ENCODE data around the gene SKI.
A peak's percentile ranks its signal among the peaks of the same experiment; 100 is the strongest.

Gene SKI

DNA sequence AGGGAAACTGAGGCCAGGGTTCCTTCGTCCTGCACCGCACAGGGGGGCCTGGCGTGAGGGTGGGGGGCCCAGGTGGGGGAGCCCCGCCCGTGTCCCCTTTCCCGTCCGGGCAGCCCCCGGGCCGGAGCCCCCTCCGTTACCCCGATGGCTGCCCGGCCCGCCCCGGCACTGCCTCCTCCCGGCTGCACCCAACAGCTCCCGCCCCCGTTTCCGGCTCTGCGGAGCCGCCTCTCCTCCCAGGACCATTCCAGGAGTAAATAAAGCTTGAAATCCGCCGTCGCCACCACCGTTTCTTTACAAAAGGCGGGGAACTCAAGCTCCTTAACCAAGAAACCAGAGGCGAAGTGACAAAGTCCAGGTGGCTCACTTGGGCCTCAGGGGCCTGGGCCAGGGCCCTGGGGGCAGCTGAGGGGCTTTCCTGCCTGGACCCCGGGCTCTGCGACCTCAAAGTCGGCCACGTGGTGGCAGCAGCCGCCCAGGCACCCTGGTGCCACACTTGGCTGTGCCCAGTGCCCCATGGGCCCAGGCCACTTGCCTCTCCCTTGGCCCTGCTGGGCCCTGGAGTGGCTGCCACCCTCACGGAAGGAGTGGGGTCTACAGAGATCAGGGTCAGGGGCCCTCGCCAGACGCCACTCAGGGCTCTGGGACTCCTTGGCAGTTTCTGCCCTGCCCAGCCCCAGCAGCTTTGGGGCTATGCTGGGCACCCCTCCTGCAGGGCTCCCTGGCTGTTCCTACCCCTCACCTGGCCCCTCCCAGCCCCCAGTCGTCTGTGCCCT, 33.0 kb upstream of the SKI start:
- peak; percentile 86 for DNase-seq

DNA sequence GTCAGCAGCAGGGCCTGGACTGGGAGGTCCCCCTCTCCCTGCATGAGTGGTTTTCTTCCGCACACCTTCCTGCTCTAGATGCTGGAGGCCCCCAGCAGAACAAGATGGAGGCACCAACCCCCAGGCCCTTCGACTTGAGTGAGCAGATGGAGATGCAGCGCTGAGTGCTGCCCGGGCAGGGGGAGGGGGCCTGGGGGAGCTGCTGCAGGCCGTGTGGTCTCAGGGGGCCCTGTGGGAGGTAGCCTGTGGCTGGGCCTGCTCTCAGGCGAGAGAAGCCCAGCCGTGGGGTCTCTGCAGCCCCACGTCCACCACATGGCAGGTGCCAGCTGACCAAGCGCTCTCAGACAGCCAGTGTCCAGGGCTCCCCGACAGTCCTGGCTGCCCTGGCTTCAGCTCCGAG, 32.3 kb upstream of the SKI start:
- DNase-seq = no peak

DNA sequence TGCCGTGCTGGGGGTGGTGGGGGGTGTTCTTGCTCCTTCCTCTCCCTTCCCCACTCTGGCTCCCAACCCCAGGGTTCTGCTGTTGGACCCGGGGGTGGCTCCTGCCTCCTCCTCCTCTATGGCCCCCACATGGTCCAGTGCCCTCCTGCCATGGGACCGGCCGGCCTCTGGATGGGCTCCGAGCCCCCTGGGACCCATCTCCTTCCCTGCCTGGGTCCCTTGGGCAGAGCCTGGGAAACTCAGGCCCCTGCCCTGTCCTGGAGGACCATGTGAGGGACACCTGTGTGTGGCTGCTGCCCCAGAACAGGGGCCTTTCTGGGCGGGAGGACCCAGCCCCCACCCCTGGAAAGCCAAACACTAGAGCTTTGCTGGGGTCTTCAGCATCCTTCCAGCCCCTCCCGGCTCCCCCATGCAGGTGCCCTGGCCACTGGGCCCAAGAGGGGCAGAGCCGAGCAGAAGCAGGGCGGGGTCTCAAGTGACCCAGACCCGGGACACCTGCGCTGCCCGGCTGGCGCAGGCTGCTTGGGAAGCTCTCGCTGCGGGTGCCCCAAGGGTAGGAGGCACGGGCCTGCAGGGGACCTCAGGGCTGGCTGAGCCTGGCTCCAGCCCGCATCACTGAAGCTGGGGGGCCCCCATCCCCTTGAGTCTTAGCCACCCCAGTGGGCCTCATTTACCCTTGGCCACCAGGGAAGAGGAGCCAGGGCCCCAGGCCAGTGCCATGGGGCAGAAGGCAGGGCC, 31.0 kb upstream of the SKI start:
- no peak for DNase-seq

DNA sequence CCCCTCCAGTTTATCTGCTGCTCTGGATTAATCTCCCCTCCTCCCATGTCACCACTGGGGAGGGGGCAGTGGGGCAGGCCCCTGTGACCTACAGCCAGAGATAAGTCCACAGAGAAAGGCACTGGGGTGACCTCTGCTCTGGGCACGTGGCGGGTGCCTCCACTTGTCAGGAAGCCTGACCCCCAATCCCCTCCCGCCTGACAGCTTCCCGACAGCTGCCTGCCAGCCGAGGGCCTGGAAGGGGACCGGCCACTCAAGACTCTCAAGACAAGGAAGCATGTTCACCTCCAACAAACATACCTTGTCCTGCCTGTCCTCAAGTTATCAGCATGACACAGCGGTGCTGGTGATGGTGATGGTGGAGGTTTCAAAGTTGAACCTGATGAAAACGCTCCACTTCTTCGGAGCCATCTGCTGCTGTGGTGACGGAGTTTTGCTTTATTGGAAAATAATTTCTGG, 30.4 kb upstream of the SKI start:
- no peak for DNase-seq

DNA sequence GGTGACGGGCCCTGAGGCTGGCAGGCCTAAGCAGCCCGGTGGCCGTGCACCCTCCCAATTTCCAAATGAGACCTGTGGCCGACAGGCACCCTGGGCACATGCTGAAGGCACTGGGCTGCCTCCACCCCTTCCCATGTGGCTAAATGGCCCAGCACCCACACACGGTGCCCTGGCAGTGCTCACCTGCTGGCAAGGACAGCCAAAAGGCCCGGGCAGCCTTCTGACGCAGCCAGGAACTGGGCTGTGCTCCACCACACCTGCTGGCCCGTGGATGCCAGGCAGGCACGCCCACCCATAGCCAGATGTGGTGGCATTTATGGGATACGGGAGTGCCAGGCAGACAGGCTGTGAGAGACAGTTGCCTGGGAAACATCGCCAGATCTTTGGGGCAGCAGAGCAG, 29.5 kb upstream of the SKI start:
- DNase-seq = no peak

DNA sequence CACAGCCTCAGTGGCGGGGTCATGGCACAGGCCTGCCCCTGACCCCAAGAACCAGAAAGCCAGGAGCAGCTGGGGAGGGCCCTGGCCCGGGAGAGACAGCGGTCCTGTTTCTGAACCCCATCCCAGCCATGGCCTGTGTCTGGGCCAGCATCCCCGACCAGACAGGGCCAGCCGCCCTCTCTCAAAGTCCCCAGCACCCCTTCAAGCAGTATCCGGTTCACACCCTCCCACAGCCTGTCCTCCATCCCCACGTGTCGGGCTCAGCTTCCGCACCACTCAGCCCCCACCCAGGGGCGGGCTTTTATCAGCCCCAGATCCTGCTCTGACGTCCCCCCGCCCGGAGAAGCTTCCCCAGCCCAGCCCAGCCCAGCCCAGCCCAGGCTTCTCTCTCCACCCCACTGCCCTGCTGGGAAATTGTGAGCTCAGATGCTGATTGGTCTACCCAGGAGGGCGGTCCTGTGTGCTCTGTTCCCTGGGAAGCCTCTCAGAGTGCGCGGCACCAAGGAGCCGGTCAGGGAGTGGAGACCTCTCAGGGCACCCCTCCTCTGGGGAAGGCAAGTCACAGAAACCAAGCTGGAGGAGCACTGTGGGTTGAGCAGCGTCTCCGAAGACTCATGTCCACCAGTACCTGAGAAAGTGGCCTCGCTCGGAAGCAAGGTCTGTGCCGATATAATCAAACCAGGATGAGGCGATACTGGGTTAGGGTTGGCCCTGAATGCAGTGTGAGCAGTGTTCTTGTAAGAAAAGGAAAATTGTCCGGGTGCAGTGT, 28.9 kb upstream of the SKI start:
- DNase-seq = peak; percentile 66

DNA sequence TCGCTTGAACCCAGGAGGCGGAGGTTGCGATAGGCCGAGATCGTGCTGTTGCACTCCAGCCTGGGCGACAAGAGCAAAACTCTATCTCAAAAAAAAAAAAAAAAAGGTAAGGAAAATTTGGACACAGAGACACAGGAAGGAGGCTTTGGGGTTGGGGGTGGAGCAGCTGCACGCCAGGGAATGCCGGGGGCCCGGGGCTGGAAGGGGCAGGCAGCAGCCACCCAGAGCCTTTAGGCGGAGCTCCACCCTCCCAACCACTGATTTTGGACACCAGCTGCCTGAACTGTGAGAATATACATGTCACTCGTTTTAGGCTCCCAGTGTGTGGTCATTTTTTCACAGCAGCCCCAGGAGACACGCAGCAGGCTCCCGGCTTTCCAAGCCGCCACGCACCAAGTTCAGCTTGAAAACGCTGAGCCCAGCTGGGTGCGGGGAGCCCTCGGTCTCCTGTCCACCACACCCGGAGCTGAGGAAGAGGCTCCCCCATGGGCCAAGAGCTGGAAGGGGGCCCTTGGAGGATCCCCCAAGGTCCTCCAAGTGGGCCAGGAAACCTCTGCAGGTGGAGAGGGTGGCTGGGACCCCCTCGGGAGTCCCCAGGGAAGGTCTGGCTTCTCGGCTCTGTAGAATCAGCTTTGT, 27.7 kb upstream of the SKI start:
- no peak for DNase-seq

DNA sequence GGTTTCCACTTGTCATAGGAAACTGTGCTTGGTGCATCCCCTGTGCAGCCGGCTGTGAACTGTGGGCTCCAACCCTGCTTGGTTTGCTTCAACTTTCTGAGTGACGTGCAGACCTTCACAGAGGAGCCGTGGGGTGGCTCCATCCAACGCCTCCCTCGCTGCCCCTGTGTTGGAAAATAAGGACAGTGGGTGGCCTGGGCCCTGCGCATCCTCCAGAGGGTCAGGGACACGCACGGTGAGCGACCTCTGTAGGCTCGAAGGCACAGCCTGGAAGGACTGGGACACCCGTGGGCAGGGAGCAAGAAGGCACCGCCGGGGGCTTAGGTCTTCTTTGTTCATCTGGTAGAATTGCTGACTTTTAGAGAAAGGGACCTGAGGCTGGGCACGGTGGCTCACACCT, 27.1 kb upstream of the SKI start:
- DNase-seq = no peak

DNA sequence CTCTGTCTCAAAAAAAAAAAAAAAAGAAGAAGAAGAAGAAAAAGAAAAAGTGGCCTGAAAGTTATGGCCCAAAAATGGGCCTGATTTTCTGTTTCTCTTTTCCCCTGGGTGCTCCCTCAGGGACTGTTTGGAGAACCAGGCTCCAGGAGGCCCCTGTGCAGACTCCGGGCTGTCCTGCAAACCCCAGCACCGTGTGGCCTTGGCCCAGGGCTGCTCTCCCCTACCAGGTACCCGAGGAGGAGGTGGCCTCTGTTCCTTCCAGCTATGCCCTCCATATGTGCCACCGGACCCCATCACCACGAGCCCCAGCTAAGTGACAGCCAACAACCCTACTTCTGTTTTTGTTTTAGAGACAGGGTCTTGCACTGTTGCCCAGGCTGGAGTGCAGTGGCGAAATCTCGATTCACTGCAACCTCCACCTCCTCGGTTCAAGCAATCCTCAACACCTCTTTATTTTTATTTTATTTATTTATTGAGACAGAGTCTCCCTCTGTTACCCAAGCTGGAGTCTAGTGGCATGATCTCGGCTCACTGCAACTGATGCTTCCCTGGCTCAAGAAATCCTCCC, 26.0 kb upstream of the SKI start:
- no peak for DNase-seq

DNA sequence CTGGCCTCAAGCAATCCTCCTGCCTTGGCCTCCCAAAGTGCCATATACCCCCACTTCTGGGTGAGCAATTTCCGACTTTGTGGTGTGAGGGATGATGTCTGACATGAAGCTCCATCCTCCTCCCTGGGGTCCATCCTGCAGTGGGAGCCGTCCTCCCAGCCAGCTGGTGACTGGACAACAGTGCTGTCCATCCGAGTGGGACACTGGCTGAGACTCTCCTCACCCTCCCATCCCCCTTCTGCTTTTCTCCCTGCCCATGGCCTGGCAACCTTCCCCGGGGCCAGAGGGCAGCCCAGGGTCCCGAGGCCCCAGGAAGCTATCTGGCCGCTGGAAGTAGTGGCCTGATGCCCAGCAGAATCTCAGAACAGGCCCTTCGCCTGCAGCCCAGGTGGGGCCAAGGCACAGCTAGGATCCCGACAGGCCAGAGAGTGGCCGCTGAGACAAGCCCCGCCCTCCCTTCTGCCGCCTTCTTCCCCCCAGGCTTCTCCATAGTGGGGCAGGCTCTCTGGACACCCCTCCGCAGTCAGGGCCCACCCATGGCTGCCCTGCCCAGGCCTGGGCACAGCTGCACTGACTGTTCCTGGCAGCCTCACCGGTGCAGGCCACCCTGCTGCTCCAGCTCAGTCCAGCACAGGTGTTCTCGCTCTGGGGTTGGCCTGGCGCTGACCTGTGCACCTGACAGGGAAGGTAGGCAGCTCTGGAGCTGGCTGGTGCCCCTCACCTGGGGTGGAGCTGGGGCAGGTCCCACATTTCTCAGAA, 25.1 kb upstream of the SKI start:
- DNase-seq = no peak

DNA sequence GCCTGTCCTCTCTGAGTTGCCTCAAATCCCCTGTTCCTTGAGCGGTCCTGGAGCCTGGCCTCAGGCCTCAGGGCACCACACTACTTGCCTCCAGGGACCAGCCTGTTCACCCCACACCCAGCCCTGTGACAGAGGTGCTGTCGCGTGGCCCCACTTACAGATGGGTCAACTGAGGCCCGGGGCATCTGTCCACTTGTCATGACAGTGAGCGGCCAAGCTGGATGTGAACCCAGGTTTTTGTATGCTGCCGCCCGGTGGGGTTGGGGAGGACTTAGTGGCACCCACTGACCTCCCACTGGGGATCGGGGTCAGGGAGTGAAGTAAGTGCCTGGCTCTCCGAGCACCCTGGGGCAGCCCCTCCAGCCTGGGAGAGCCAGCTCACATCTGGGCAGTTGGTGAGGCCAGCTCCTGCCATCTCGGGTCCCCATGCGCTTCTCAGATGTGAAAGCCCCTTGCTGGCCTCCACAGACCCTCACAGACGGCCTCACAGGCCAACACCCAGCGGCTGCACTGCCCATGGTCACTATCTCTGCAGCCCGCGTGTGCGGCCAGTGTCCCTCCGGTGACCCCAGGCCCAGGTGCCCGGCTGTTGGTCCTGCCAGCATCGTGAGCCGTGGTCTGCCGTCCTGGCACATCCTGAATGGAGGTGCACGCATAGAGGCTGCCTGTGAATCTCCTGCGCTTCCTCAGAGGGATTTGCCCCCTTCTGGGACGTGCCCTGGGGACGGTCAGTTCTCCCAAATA, 24.3 kb upstream of the SKI start:
- DNase-seq = no peak

DNA sequence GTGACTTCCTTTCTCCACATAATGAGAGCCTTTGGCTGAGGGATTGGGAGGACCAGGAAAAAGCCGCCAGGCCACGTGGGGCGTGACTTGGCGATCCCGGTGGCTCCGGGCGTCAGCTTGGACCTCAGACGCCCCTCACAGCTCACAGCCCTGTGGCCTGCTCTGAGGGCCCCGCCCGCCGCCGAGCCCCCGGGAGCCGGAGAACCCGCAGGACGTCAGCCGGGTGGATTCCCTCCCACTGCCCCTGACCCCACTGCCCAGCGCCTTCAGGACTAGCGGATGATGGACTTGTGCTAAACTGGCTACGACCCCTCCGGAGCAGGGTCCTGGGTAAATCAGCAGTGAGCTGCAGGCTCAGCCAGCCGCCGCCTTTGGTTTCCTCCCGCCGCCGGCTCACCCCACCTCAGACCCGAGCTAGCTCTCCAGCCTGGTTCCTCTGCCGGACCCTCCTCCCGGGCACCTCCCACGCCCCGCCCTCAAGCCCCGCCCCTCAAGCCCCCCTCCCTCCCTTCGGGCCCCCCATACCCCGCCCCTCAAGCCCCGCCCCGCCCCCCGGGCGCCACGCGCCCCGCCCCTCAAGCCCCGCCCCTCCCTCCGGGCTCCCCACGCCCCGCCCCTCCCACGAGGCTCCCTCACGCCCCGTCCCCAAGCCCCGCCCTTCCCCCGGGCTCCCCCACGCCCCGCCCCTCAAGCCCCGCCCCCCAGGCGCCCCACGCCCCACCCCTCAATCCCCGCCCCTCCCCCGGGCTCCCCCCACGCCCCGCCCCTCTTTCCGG, 23.5 kb upstream of the SKI start:
- DNase-seq = no peak

DNA sequence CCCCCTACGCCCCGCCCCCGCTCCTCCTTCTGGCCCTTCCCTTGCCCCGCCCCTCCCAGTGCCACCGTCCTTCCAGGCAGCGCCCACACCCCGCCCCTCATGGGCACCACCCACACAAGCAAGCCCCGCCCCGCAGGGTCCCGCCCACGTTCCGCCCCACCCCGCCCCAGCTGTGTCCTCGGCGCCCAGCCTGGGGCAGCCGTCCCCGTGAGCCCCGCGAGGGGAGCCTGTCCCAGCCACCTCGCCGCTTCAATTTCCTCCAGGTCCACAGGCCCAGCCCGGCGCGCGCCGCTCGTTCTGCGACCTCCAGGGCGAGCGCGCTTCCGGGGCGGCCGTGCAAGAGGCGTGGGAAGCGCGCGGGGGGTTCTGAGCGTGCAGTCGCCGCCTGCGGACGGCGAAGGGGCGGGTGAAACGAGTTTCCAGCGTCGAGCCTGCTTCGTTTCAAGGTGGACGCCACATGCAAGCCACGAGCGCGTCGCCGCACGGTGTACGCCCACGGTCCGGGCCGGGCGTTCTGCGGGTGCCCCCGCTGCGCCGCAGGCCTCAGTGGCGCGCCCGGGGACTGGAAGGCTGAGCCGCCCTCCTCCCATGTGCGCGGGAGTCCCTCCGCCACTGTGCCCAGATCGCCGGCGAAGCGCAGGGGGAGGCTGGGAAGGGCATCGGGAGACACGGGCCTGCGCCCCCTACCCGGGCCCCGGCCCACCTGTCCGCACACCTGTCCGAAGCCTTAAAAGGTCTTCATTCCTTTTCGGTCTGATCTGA, 22.7 kb upstream of the SKI start:
- DNase-seq = peak; percentile 92

DNA sequence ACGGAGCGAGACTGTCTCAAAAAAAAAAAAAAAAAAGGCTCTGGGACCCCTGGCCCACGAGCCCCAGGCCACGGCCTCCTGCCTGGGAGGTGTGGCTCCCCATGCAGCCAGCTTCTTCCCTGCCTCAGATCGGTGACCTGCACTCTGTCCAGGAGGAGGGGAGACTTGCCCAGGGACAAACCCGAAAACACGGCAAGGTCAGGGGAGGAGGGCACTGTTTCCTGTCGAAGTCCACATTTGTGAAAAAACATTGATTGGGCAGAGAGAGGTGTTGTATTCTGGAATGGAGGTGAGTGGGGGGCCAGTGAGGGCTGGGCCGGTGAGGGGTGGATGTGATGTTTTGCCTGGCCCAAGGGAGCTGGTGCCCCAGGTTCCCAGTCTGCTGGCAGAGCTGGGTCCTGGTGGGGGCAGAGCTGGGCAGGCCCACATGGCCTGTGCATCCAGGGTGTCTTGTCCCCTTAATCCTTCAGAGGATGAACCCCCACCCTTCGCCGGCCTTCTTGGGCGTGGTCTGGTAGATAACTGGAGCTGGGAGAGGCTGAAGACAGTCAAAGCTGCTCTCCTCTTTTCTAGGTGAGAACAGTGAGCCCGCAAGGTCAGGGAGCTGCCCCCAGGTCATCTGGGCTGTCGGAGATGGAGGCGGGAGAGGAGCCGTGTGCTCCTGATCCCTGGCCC, 21.2 kb upstream of the SKI start:
- DNase-seq = no peak

DNA sequence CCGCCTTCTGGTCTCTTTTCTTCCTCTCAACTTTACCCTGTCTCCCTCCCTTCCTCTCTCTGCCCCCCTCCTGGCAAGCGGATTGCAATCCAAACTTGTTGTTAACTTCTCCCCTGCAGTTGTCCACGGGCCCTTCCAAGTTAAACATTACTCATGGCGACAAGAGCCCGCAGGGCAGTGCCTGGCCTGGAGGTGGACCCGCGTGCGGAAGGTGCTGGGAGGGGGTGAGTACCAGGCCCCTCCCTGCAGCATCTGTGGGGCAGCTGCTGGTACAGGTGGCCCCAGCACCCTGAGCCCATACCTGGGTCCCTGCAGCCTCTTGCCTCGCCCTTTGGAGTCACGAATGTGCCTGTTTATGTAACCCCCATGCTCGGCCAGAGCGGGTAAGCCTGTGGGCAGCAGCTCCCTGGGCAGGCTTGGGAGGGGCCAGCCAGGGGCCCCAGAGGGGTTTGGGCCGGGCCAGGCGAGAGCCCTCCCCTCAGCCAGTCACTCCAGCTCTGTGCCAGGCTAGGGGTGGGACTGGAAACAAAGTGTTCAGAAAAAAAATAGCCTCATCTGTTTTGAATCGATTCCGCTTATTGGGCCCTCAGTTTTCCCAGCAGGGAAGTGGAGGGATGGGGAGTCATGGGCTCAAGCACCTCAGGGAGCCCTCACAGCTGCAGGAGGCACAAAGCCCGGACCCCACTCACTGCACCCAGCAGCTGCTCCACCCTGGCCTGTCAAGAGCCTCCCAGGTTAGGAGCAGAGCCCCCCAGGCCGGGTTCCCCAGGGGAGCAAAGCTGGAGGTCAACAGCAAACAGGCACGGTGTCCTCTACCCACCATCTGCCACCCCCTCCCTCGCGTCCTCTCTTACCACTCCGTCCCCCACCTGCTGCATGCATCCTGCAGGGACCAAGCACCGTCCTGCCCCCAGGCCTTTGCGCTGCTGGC, 19.5 kb upstream of the SKI start:
- DNase-seq = no peak

DNA sequence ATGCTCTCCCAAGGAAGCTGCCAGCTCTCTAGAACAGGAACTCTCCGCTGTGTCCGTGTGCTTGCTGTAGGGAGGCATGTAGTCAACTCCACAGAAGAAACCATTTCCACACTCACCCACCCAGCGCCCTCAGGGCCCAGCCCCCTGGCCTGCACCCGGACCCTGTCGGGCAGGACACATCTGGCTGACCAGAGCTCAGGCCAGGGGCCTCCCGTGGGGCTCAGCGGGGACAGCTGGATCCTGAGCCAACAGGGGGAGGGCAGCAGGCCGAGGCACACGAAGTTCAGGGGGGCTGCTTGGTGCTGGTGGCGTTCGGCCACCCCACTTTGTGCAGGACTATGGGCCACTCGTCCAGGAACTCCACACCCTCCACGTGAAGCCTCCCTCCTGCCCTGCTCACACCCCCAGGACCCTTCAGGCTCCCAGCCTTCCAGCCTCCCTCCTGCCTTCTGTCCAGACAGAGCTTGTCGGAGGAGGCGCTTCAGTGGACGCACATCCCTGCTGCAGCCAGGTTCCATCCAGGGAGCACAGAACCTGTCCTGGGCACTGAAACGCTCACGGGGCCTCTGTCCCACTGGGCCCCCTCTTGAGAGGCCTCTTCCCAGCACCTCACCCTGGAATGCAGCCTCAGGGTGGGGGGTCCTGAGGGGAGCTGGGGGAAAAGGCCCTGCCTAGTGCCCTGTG, 18.6 kb upstream of the SKI start:
- DNase-seq = no peak

DNA sequence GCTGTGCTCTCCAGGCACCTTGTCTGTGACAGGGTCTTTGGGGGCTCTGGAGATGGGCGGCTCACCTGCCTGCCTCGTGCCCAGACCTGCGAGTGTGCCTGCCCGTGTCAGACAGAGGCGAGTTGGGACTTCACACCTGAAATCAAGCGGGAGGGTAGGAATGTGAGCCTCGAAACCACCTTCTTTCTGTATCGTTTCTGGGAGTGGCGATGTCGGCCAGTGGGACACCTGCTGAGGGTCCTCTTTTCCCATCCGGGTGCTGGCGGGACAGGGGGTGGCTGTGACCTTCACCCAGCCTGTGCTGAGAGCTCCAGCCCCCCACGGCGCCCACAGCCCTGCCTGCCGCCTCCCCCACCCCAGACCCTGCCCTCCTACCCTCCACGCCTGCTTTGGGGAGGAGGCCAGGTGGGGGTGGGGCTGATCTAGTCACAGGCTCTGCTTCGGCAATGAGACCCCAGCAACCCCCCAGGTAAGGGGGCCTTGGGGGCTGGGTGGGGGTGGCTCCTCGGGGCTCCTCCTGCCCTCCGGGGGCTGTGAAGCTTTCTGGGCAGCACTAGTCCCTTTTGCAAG, 17.9 kb upstream of the SKI start:
- no peak for DNase-seq

Measured in effector CD4-positive, alpha-beta T cell (primary cell).